NB4 (cell line): Measurements from ENCODE around the gene NFIA.

Source experiments
- DNase-seq: peaks from one replicate; pipeline ENCODE4 v3.0.0; 2010; ENCODE audit warnings: low read depth
- H3K4me3 ChIP-seq: one replicate; pipeline ENCODE4 v1.5.1; 2011; ENCODE audit warnings: mild to moderate bottlenecking, low read depth, low read length, moderate library complexity
- CTCF ChIP-seq: IDR thresholded peaks from one replicate; pipeline ENCODE4 v1.5.1; 2012; ENCODE audit warnings: low read depth, low read length
- MYC ChIP-seq: IDR thresholded peaks from 2 replicates; pipeline ENCODE4 v1.6.1; 2011; ENCODE audit warnings: low read depth, low read length
- POLR2A ChIP-seq: IDR thresholded peaks from 2 replicates; pipeline ENCODE4 v1.6.1; 2011; ENCODE audit warnings: mild to moderate bottlenecking; ENCODE audit not compliant: insufficient read length; ENCODE audit errors: extremely low read depth
- TF ChIP-seq, protein P1 (sequence below): IDR thresholded peaks from 2 replicates; pipeline ENCODE4 v1.6.1; 2011; ENCODE audit warnings: low read depth, low read length

NFIA gene

DNA sequence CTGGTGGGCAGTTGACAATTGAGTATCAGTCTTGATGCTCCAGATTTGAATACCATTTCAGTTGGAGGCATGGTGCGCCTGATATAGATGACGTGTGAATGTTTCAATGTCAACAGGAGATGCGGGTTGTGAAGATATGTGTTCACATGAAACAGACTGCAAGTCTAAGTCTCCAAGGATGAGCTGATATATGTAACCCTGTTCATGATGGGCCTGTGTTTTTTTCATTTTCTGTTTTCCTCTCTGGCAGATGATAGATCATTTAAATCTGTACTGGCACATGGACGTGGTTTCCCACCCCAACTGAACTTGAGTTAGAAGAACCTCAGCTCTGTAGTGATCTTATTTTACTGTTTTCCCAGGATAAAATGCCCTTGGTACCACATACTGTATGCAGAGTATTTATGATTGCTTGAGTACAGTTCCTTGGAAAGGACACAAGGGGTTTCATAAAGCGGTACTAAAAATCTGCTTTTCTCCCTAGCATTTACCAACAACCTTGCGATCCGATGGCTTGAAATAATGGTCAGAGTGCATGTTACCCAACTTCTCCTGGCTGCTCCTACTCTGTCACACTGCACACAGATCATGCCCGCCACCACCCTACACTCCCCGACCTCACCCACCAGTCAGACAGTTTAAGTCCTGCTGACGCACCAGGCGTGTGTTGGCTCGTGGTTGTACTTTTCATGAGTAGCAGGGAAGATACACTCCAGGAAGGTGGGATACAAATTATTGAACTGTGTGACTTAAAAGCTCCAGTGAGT is 131.1 kb downstream of the NFIA start:
- H3K4me3 ChIP-seq, result no peak overlapping the region
- no peak for DNase-seq
- TF ChIP-seq POLR2A (no peak), CTCF (no peak), MYC (no peak)
- TF ChIP-seq, protein P1, sequence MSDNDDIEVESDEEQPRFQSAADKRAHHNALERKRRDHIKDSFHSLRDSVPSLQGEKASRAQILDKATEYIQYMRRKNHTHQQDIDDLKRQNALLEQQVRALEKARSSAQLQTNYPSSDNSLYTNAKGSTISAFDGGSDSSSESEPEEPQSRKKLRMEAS, result no peak

GRCh38 chr1:61215119-61215518 is 132.8 kb downstream of the NFIA start:
- no peak for DNase-seq
- TF ChIP-seq CTCF (no peak), POLR2A (no peak), MYC (no peak)
- TF ChIP-seq, protein P1, result no peak
- H3K4me3 ChIP-seq, result no peak overlapping the region

- no peak for TF ChIP-seq POLR2A
- no peak for TF ChIP-seq MYC
- no peak for TF ChIP-seq CTCF
- TF ChIP-seq, protein P1, result no peak
- DNase-seq, result no peak
- no peak overlapping the region for H3K4me3 ChIP-seq
These were observed 133.4 kb downstream of the NFIA start for GRCh38 chr1:61215676-61216289.

DNA sequence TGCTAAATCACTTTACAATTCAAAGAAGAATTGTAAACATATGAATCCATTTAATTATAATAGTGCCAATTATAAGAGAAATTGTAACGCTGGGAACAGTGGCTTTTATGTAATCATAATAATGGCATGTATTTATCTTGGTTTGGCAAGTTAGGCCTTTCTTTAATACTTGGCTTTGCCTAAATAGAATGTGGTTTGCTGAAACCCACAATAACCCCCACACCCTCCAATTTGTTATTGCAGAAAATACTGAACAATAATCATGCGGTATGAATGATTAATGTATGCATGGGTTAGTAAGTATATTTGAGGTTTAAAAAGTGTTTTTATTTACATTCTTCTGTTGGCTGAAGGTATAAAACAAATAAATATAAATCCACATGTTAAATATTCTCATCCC is 138.2 kb downstream of the NFIA start:
- no peak for DNase-seq
- H3K4me3 ChIP-seq, result no peak overlapping the region
- TF ChIP-seq, protein P1, result no peak
- TF ChIP-seq MYC (no peak), CTCF (no peak), POLR2A (no peak)

GRCh38 chr1:61221642-61222041 is 139.3 kb downstream of the NFIA start:
- no peak for DNase-seq
- TF ChIP-seq, protein P1, result no peak
- TF ChIP-seq CTCF, result no peak
- H3K4me3 ChIP-seq, result no peak overlapping the region
